Fibroblast of the aortic adventitia (primary cell): Measurements from ENCODE around the gene PRKG1. TPM values are rescaled to one million over a fixed set of nuclear protein-coding genes. Genes with fewer than 3 reads are reported as not detected.
A peak's percentile ranks its signal among the peaks of the same experiment; 100 is the strongest.

ENCODE experiments used
- DNase-seq: peaks from one replicate; pipeline ENCODE4 v3.0.0-alpha.2; 2010; ENCODE audit warnings: low read depth
- H3K4me3 ChIP-seq: 2 replicates; pipeline ENCODE4 v1.5.1; 2011; ENCODE audit warnings: low read depth, mild to moderate bottlenecking, control low read depth, low read length, moderate library complexity
- CTCF ChIP-seq: IDR thresholded peaks from 2 replicates; pipeline ENCODE4 v1.5.1; 2011; ENCODE audit warnings: mild to moderate bottlenecking, low read length, control low read depth, inconsistent platforms; ENCODE audit not compliant: insufficient read depth
- total RNA-seq: library from RNA; depleted of rRNA; stranded (reverse); fragments of >200 nt; gene quantifications from 2 replicates; pipeline ENCODE4 v1.2.3, GENCODE V29; 2012; ENCODE audit warnings: low replicate concordance

PRKG1 gene
- 45.6 and 60.2 TPM in 2 replicates for total RNA-seq

GRCh38 chr10:51074238-51075028 is at the start of gene PRKG1:
PRKG1 (plus strand) TSS chr10:51074487.
- TF ChIP-seq CTCF: no peak
- DNase-seq: peak; percentile 82
- peak within 1 kb of the TSS; percentile 84 for H3K4me3 ChIP-seq

GRCh38 chr10:51028420-51028819 is 45.9 kb upstream of the PRKG1 start:
- DNase-seq: peak; percentile 53
- no peak for TF ChIP-seq CTCF
- H3K4me3 ChIP-seq: no peak overlapping the region

- TF ChIP-seq CTCF: no peak
- DNase-seq: peak; percentile 36
- no peak overlapping the region for H3K4me3 ChIP-seq
These were observed 45.1 kb upstream of the PRKG1 start for GRCh38 chr10:51029172-51029641.

GRCh38 chr10:51030480-51030879 is 43.8 kb upstream of the PRKG1 start:
- no peak overlapping the region for H3K4me3 ChIP-seq
- TF ChIP-seq CTCF: no peak
- DNase-seq: peak; percentile 26

GRCh38 chr10:51031950-51032349 is 42.3 kb upstream of the PRKG1 start:
- no peak for DNase-seq
- TF ChIP-seq CTCF: no peak
- H3K4me3 ChIP-seq: no peak overlapping the region

- TF ChIP-seq CTCF: no peak
- no peak overlapping the region for H3K4me3 ChIP-seq
- DNase-seq: no peak
These were observed 39.5 kb upstream of the PRKG1 start for GRCh38 chr10:51034769-51035168.

- DNase-seq: no peak
- H3K4me3 ChIP-seq: no peak overlapping the region
- no peak for TF ChIP-seq CTCF
These were observed 38.9 kb upstream of the PRKG1 start for GRCh38 chr10:51035344-51035743.
